NCI-H82 treated with DMSO at 0.1 percent for 48 hours (cell line): ENCODE measurements around the gene TSR1.

Source experiments
- DNase-seq: peaks from one replicate; lab custom pipeline; 2025; ENCODE audit not compliant: unreplicated experiment; lab: John Stamatoyannopoulos, UW

TSR1 gene

GRCh38 chr17:2369551-2370210 lies 33.4 kb upstream of the TSR1 start:
- DNase-seq = no peak

DNA sequence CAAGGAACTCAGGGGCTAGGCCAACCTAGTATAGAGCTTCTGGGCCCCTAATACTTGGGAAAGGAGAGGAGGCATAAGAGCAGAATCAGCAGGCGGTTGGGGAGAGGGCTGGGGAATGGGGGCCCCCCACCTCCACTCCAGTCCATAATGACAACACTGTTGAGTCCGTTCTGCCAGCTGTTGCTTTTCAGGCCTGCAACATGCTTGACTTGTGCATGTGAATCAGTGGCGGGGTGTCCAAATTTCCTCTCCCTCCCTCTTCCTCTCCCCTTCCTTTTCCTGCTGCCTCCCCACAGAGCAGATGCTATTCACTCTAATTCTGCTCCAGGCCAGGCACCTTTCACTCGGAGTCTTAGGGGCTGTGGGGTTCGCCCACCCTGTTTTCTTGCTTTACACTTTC lies 32.8 kb upstream of the TSR1 start:
- no peak for DNase-seq

- no peak for DNase-seq
Measured at GRCh38 chr17:2368359-2368758, 32.1 kb upstream of the TSR1 start.

DNA sequence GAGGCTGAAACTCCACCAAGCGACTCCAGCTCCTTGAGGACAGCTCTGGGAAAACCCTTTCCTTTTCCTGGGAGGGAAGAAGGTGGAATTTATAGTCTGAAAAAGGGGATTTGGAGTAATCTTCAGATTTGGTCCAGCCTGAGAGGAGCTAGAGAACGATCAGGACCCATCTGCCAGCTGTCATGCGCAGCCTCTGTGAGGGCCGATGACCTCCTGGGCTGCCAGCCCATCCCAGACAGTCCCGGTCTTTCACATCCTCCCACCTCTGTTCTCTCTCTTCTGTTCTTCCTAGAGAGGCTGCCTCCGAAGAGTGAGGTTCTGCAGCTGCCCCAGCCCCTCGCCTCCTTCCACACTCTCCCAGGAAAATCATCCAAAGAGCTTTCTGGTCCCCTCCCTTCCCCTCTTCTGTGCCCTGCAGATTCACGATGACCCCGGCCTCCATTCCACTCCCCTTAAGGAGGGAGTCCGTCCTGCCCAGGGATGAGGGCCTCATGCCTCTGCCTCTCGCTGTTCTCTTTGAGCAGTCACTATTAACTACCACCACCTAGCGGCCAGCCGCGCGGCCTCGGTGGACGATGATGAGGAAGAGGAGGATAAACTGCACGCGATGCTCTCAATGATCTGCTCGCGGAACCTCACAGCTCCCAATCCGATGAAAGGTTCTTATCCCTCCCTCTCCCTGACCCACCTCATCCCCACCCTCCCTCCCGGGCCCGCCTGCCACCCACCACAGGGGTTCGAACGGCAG lies 30.7 kb upstream of the TSR1 start:
- DNase-seq = no peak

GRCh38 chr17:2365132-2365531 lies 28.9 kb upstream of the TSR1 start:
- no peak for DNase-seq

DNA sequence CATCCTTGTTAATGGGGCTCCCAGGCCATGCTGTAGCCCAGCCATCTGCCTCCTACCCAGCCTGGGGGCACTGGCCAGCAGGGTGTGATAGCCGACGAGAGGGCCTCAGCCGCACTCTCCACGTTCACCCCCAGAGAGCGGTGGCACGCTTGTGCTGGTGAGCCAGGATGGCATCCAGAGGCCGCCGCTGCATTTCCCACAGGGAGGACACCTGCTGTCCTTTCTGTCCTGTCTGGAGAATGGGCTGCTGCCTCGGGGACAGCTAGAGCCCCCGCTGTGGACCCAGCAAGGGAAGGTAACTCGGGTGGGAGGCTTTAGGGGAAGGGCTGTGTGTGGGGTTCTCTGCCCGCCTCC lies 28.5 kb upstream of the TSR1 start:
- DNase-seq = no peak

DNA sequence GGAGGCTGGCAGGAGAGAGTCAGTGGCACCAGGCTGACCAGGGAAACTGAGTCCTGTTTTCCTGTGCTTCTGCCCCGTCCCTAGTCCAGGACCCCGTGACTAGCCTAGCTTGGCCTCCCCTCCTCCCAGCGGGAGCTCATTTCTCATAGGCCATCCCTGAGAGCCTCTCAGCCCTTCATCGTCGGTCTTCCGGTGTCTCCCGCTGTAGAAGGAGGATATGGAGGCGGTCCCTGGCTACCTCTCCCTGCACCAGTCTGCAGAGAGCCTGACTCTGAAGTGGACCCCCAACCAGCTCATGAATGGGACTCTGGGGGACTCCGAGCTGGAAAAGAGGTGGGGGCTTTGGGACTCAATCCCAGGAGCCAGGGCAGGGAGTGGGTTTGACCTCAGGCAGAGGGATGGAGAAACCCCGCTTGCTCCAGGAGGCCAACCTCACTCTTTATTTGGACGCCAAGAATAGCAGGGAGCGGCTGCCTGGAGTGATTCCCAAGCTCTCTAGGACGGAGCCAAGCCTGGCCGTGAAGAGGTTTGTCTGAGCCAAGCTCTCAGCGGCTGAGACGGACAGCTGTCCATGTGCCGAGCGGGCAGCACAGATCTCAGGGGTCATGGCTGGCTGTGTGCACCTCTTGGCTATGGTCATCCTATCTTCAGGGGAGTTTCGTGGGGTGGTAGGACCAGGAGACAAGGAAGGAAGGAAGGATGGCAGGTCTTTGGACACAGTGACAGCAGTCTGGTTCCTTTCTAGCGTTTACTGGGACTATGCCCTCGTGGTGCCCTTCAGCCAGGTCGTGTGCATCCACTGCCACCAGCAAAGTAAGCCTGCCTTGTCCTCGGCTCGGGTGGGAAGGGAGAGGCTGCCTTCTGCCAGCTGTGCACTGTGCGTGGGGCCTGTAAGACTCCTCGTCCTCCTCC lies 27.9 kb upstream of the TSR1 start:
- DNase-seq = no peak

GRCh38 chr17:2363318-2363717 lies 27.1 kb upstream of the TSR1 start:
- DNase-seq = no peak

GRCh38 chr17:2362881-2363280 lies 26.6 kb upstream of the TSR1 start:
- no peak for DNase-seq

GRCh38 chr17:2362416-2362815 lies 26.2 kb upstream of the TSR1 start:
- DNase-seq = no peak

- DNase-seq = no peak
Measured at GRCh38 chr17:2362016-2362415, 25.8 kb upstream of the TSR1 start.

GRCh38 chr17:2361010-2361760 lies 24.9 kb upstream of the TSR1 start:
- DNase-seq = no peak

DNA sequence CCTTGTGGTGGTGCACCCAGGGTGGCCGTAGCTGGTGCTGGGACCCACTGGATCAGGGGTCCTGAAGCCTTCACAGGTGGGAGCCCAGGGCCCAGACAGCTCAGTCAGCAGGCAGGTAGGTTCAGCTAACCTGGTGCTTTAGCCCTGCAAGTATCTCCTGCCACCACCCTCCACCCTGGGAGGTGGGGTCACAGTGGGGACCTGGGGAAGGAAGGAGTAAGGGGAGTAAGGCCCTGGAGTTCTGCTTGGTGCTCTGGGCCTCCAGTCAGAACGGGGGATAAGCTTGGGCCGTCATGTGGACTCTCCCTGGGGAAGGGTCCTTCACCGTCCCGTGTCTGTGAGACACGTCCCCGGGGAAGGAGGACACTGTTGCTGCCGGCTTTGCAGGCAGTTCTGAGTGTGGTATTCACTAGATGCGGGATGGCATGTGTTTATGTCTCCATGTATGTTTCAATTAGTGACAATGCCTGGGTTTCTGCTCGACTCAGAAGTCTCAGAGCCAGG lies 21.7 kb upstream of the TSR1 start:
- DNase-seq = no peak

DNA sequence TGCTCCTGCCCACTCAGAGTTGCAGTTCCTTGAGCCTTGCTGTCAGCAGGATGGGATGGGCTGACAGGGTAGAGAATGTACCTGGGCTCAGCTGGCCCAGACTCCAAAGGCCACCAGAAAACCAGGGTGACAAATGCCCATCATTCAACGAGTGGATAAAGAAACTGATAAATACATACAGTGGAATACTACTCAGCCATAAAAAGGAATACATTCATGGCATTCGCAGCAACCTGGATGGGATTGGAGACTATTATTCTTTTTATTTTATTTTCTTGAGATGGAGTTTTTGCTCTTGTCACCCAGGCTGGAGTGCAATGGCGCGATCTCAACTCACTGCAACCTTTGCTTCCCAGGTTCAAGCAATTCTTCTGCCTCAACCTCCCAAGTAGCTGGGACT lies 21.0 kb upstream of the TSR1 start:
- no peak for DNase-seq

DNA sequence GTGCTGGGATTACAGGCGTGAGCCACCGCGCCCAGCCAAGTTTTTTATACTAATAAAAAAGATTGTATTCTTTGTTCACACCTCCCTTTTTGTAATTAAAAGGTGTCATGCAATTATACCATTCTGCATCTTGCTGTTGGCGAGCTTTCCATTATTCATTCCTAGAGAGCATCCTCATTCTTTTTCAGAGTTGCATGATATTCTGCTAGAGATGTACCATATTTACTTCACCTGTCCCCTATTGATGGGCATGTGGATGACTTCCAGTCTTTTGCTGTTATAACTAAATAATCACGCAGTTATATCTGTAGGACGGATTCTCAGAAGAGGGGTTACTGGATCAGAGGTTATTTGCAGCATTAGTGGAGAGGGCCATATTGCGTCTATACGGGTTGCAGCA lies 18.1 kb upstream of the TSR1 start:
- no peak for DNase-seq

DNA sequence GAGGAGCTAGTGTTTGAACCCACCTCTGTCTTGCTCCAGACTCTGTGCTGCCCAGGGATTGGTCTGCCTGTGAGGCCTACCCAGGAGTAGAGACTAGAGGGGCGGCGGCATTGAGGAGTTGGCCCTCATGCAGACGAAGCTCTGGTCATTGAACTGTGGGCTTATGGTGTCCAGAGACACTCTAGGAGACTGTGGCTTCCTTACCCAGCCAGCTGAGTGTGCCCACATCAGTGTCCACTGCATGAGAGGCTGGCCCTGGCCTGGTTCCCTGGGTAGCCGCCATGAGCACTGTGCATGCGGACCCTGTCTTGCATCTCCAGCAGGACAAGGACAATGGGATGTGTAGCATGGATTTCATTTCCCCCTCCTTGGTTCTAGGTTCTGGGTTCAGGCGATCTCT lies 15.0 kb upstream of the TSR1 start:
- no peak for DNase-seq

GRCh38 chr17:2347805-2348685 lies 11.8 kb upstream of the TSR1 start:
- peak; percentile 99 for DNase-seq

DNA sequence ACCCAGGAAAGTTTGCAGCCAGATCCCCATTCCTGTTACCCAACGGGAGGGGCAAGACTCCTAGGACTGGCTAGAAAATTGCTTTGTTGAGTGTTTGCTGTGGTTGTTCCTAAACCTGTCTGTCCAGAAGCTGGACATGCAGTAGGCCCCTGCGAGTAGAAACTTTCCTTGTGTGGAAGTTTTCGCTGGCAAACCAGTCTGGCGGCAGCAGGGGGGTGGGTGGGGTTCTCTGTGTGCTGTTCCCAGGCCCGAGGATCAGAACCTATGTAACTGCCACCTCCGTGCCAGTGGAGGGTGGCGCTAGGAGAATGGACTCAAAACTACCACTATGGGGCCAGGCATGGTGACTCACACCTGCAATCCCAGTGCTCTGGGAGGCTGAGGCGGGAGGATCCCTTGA lies 10.2 kb upstream of the TSR1 start:
- no peak for DNase-seq

DNA sequence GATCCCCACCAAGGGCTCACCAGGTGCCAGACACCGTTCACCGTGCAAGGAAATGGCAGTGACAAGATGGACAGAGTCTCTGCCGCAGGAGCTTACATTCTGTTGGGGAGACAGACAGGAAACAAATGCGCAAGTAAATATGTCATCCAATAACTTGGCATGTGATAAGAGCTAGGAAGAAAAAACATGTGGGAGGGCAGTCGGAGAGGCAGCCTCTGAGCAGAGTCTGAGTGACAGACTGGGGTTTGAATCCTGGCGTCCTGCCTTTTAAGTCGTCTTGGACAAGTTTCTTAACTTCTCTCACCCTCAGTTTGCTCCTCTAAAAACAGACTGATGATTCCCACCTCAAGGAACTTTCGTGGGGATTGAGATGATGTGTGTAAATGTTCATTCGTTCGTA lies 8.3 kb upstream of the TSR1 start:
- no peak for DNase-seq

DNA sequence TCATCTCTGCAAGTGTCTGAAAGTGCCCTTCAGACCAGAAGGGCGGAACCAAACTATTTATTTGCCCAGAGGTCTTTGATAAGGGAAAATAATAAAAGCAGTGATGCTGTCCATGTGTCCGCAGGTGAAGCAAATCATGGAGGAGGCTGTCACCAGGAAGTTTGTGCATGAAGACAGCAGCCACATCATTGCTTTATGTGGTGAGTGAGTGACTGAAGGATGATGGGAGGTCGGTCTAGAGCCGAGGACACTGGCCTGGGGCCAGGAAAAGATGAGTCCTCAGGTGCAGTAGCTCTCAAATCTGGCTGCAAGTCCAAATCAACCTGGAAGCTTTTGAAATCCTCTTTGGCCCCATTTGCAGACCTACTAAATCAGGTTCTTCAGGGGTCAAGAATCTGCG lies 7.2 kb upstream of the TSR1 start:
- DNase-seq = no peak
